Measurements from ENCODE around the gene KRTAP10-8. TPM values are rescaled to one million over a fixed set of nuclear protein-coding genes. Genes with fewer than 3 reads are reported as not detected.

KRTAP10-8 gene
- total RNA-seq, 1 experiment from 2014 or later, result not detected

DNA sequence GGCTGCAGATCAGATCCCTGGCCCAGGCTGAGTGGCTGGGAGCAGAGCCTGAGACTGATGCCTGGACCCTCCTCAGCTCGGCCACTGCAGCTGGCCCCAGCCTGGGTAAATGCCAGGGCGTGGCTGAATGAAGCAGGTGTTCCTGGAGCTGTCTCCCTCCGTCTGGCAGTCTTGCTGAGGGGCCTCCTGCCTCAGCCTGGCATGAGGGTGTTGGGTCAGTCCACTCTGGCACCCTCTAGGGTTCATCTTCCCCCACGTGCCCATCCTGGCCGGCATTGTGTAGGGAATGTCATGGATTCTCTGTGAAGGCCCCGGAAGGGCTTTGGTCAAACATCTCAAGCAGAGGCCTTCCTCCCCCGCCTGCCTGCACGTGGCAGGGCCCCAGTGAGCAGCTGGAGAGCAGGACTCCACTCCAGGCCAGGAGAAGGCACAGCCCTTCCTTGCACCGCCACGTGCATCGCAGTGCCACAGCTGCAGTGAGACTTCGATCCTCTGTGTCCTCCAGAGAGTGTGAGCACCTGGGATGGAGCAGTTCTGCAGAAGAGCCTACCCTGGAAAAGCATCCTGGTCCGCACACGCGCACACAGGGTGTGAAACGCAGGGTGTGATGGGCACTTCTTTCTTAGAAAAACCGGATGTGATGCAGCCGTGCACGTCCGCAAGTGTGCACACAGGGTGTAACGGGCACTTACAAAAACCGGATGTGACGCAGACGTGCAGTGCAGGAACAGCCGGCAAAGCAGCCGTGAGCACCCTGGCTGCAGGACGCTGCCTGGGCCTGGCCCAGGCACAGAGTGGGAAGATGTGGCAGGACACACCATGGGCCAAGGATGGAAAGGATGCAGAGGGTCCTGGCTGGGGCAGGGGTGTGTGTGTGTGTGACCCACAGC, 43.0 kb upstream of the KRTAP10-8 start:
- Histone ChIP-seq H3K27ac (ENCODE audit: low read length) (no peak overlapping the region), H4K20me1 (ENCODE audit: low read length) (no peaks in the 10 kb centered on the region), H3K79me2 (ENCODE audit: low read length) (no peaks in the 10 kb centered on the region), H3K4me2 (ENCODE audit: low read length) (no peak overlapping the region), H3F3A (ENCODE audit: low read length, unreplicated experiment) (no peaks in the 10 kb centered on the region), H3K9ac (ENCODE audit: low read length) (no peak overlapping the region), H3K9me3 (ENCODE audit: low read length) (peaks cover 5% of the 10 kb centered on the region; the same call in 1 of the 2 replicates), H3K9me2 (replicated peaks; ENCODE audit: low read length) (no peaks in the 10 kb centered on the region), H3K4me3 (ENCODE audit: low read length) (no peak overlapping the region), H2AFZ (ENCODE audit: low read length) (no peak overlapping the region), H3K36me3 (ENCODE audit: low read depth, low read length) (no peaks in the 10 kb centered on the region), H3K4me1 (ENCODE audit: insufficient read depth, low read length) (peaks cover 6% of the 10 kb centered on the region), H3K27me3 (ENCODE audit: low read length) (no peaks in the 10 kb centered on the region)
- DNase-seq (no peak), ATAC-seq (no peak)
- no TSS peak for BruUV-seq (replicated peaks)
- TF ChIP-seq EZH2 (IDR thresholded peaks at IDR 0.05; ENCODE audit: low read length, unreplicated experiment) (no peak), EZH2phosphoT487 (IDR thresholded peaks at IDR 0.05; ENCODE audit: borderline replicate concordance, low read length) (no peak)
- TF ChIP-seq, protein P1, sequence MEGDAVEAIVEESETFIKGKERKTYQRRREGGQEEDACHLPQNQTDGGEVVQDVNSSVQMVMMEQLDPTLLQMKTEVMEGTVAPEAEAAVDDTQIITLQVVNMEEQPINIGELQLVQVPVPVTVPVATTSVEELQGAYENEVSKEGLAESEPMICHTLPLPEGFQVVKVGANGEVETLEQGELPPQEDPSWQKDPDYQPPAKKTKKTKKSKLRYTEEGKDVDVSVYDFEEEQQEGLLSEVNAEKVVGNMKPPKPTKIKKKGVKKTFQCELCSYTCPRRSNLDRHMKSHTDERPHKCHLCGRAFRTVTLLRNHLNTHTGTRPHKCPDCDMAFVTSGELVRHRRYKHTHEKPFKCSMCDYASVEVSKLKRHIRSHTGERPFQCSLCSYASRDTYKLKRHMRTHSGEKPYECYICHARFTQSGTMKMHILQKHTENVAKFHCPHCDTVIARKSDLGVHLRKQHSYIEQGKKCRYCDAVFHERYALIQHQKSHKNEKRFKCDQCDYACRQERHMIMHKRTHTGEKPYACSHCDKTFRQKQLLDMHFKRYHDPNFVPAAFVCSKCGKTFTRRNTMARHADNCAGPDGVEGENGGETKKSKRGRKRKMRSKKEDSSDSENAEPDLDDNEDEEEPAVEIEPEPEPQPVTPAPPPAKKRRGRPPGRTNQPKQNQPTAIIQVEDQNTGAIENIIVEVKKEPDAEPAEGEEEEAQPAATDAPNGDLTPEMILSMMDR (conservative IDR thresholded peaks at IDR 0.05; ENCODE audit: low read depth, low read length), result no peak
- intact Hi-C loops (cut with micrococcal nuclease), result no loop called here
- ChIA-PET CTCF (no interaction called here), POLR2A (ENCODE audit: unreplicated experiment) (no interaction called here)

DNA sequence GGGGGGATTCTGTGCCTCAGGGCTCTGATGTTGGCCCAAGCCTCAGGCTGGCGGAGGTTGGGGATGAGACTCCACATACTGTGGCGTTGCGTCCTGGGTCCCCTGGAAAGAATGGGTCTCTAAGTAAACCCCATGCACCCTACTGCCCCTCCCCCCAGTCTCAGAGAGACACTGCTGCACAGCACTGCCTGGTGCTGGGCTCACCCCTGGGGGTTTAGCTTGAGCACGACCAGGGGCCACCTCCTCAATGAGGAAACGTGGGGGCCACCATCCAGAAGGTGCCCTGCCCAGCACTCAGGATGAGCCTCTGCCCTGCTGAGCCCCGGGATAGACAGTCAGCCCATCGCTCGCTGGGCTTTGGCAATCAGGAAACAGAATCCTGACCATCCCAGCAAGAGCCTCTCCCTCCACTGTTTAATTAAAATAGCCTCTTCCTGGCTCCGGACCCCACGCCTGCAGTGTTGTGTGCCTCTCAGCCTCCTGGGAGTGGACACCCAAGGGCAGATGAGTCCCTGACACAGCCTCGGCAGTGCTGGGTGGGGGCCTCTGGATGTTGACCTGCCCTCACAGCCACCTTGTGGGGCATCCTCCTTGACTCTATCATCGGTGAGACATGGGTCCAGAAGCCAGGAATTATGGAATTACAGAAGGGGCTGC, 41.9 kb upstream of the KRTAP10-8 start:
- TF ChIP-seq EZH2 (IDR thresholded peaks at IDR 0.05; ENCODE audit: low read length, unreplicated experiment) (no peak), EZH2phosphoT487 (IDR thresholded peaks at IDR 0.05; ENCODE audit: borderline replicate concordance, low read length) (no peak)
- TF ChIP-seq, protein P1 (conservative IDR thresholded peaks at IDR 0.05; ENCODE audit: low read depth, low read length), result no peak
- no peaks in the 10 kb centered on the region for H3K79me2 ChIP-seq (ENCODE audit: low read length)
- H3K9ac ChIP-seq (ENCODE audit: low read length), result no peak overlapping the region
- H3K36me3 ChIP-seq (ENCODE audit: low read depth, low read length), result no peaks in the 10 kb centered on the region
- H3K27me3 ChIP-seq (ENCODE audit: low read length), result no peaks in the 10 kb centered on the region
- ChIA-PET CTCF (no interaction called here), POLR2A (ENCODE audit: unreplicated experiment) (no interaction called here)
- no peaks in the 10 kb centered on the region for H3K9me2 ChIP-seq (replicated peaks; ENCODE audit: low read length)
- no peak overlapping the region for H2AFZ ChIP-seq (ENCODE audit: low read length)
- H3K4me2 ChIP-seq (ENCODE audit: low read length), result no peak overlapping the region
- peaks cover 6% of the 10 kb centered on the region for H3K4me1 ChIP-seq (ENCODE audit: insufficient read depth, low read length)
- ATAC-seq (no peak), DNase-seq (no peak)
- intact Hi-C loops (cut with micrococcal nuclease), result no loop called here
- peaks cover 5% of the 10 kb centered on the region; the same call in 1 of the 2 replicates for H3K9me3 ChIP-seq (ENCODE audit: low read length)
- no peak overlapping the region for H3K27ac ChIP-seq (ENCODE audit: low read length)
- H3K4me3 ChIP-seq (ENCODE audit: low read length), result no peak overlapping the region
- H3F3A ChIP-seq (ENCODE audit: low read length, unreplicated experiment), result no peaks in the 10 kb centered on the region
- no peaks in the 10 kb centered on the region for H4K20me1 ChIP-seq (ENCODE audit: low read length)
- no TSS peak for BruUV-seq (replicated peaks)

DNA sequence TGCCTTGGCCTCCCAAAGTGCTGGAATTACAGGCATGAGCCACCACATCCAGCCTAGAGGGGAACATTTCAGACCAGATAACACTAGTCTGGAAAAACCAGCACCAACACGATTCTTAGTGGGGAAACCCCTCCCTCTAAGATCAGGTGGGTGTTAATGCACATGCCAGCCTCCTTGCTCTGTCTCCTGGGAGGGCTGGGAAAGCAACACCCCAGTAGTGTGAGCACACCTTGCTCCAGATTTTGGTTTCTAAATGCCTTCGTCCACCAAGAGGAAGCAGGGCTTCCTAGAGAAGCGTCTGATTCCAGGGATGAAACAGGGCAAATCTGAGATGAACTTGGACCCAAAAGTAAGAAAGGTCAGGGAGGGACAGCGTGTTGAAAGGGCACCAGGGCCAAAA, 40.6 kb upstream of the KRTAP10-8 start:
- H2AFZ ChIP-seq (ENCODE audit: low read length), result no peak overlapping the region
- peaks cover 5% of the 10 kb centered on the region; the same call in 1 of the 2 replicates for H3K9me3 ChIP-seq (ENCODE audit: low read length)
- H3K4me3 ChIP-seq (ENCODE audit: low read length), result no peak overlapping the region
- BruUV-seq (replicated peaks), result no TSS peak
- no peaks in the 10 kb centered on the region for H3K9me2 ChIP-seq (replicated peaks; ENCODE audit: low read length)
- H3K36me3 ChIP-seq (ENCODE audit: low read depth, low read length), result no peaks in the 10 kb centered on the region
- TF ChIP-seq EZH2 (IDR thresholded peaks at IDR 0.05; ENCODE audit: low read length, unreplicated experiment) (no peak), EZH2phosphoT487 (IDR thresholded peaks at IDR 0.05; ENCODE audit: borderline replicate concordance, low read length) (no peak)
- TF ChIP-seq, protein P1 (conservative IDR thresholded peaks at IDR 0.05; ENCODE audit: low read depth, low read length), result no peak
- H3K9ac ChIP-seq (ENCODE audit: low read length), result no peak overlapping the region
- no peaks in the 10 kb centered on the region for H3K27me3 ChIP-seq (ENCODE audit: low read length)
- ATAC-seq (no peak), DNase-seq (no peak)
- H3K79me2 ChIP-seq (ENCODE audit: low read length), result no peaks in the 10 kb centered on the region
- no peak overlapping the region for H3K27ac ChIP-seq (ENCODE audit: low read length)
- ChIA-PET POLR2A (ENCODE audit: unreplicated experiment) (no interaction called here), CTCF (no interaction called here)
- H3F3A ChIP-seq (ENCODE audit: low read length, unreplicated experiment), result no peaks in the 10 kb centered on the region
- H3K4me2 ChIP-seq (ENCODE audit: low read length), result no peak overlapping the region
- H4K20me1 ChIP-seq (ENCODE audit: low read length), result no peaks in the 10 kb centered on the region
- peaks cover 6% of the 10 kb centered on the region for H3K4me1 ChIP-seq (ENCODE audit: insufficient read depth, low read length)
- intact Hi-C loops (cut with micrococcal nuclease), result no loop called here
